Measurements from ENCODE around the gene NFS1.

DNA sequence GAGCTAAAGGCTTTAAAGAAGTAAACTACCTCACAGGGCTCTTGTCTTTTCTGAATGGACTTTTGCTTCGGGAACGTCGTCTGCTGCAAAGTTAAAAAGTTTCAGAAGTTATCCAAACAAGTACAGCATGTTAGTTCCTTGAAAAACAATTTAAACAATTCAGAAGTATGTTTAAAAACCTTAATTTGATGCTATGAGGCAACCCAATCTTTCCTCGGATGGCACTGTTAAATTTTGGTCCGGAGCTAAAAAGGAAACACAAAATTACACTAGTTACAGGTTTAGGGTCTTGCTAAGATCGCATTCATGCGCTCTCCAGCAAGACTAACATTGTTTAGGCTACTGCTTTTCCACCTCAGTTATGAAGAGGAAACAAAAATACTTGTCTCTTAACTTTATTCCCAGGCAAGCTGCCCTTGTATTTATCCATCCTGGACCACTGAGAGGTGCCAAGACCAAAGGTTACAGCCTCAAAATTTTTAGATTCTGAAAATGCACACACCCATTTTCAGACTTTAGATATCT lies 30.2 kb upstream of the NFS1 start:
- TF ChIP-seq POLR2AphosphoS5 (IDR thresholded peaks at IDR 0.05; ENCODE audit: low read depth, low read length) = no peak
- TF ChIP-seq POLR2A (IDR thresholded peaks at IDR 0.05; ENCODE audit: low read depth, low read length) = 0 out of 2 replicates have a peak, but pooled peaks have one; percentile 17
- no peak for TF ChIP-seq TAF1 (IDR thresholded peaks at IDR 0.05; ENCODE audit: low read depth, low read length)
- TF ChIP-seq POU2F2 (IDR thresholded peaks at IDR 0.05; ENCODE audit: low read depth, low read length) = no peak
